Right renal pelvis (tissue), 4 donors: ENCODE measurements around the gene NOX5. TPM values are rescaled to one million over a fixed set of nuclear protein-coding genes. Genes with fewer than 3 reads are reported as not detected.

Experiments
- DNase-seq, 4 donors: peaks; one replicate each; pipeline ENCODE4 v3.0.0-alpha.2; 2013; ENCODE audit warnings: low read depth in 4 of 4, low spot score in 3 of 4, missing footprints in 1 of 4
- polyA plus RNA-seq, 4 donors: library from polyadenylated mRNA; unstranded; fragments of 120-200 nt; gene quantifications; one replicate each; pipeline ENCODE4 v1.2.1, GENCODE V29; 2013; ENCODE audit not compliant: insufficient read length in 4 of 4

Gene NOX5
- polyA plus RNA-seq, 4 donors: 0.48 to 0.89 (median 0.56) TPM

- no peak for DNase-seq
Measured at GRCh38 chr15:68990992-68991500, 23.4 kb upstream of the NOX5 start.

DNA sequence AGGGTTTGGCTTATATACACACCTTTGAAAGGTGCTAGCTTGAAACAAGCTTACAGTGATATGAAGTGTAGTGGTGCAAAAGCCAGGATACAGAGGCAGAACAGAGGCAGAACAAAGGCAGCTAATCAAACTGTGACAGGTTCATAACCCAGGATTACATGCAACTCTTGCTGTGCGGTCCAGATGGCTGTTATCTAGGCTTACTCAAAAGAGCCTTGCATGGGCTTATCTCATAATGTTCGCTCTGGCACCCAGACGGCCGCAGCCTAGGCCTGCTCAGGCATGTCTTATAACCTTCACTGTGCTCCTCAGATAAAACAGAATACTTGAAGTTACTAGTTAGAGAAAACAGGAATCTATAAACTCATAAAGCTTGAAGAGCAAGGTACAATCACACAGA, 22.8 kb upstream of the NOX5 start:
- DNase-seq: no peak

DNA sequence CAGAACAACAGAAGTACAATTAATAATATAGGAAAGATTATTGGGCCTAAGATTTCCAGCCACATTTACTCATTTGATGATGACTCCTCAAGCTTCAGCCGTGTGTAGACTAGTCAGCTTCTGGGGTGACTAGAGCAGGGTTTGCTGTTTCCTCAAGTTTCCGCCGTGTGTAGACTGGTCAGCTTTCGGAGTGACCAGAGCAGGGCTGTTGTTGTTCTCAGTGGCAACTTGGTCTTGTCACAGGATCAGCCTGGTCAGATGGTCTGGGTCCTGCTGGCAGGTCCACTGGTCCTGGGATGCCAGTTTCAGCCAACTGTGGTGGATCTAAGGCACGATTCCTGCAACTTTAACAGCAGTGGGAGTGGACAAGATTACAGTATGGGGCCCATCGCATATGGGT, 21.8 kb upstream of the NOX5 start:
- DNase-seq: no peak

- DNase-seq: no peak
Measured at GRCh38 chr15:68993276-68993675, 21.2 kb upstream of the NOX5 start.

- no peak for DNase-seq
Measured at GRCh38 chr15:68994149-68994548, 20.3 kb upstream of the NOX5 start.

DNA sequence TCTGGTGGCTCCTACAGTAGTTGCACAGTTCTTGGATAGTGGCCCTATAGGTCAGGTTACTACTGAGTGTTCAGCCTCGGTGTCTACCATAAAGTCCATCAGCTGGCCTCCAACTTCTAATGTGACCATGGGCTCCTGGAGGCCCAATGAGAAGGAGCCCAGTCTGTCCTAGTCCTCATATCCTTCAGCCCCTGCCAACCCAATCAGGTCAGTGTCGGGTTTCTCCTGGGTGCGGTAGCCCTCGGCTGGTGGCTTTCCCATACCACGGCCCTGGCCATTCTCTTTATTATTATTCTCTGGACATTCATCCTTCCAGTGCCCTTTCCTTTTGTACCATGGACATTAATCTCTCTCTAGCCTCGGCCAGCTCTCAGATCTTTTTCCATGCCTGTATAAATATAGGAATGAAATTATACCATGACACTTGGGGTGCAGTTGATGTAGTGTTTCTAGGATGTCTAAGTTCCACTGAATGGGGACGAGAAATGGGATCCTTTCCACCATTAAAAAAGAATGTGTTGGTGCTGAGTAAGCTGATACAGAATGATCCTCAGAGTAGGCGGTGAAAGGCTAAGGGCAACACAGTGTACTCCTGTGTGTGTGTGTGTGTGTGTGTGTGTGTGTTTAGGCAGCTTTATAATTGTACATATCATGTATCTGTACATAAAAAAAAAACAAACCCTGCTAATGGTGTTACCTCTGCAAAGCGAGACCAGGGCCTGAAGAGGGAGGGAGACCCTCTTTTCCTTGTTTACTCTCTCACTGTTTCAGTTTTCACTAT, 19.3 kb upstream of the NOX5 start:
- no peak for DNase-seq

GRCh38 chr15:68997050-68997449, 17.4 kb upstream of the NOX5 start:
- DNase-seq: no peak

DNA sequence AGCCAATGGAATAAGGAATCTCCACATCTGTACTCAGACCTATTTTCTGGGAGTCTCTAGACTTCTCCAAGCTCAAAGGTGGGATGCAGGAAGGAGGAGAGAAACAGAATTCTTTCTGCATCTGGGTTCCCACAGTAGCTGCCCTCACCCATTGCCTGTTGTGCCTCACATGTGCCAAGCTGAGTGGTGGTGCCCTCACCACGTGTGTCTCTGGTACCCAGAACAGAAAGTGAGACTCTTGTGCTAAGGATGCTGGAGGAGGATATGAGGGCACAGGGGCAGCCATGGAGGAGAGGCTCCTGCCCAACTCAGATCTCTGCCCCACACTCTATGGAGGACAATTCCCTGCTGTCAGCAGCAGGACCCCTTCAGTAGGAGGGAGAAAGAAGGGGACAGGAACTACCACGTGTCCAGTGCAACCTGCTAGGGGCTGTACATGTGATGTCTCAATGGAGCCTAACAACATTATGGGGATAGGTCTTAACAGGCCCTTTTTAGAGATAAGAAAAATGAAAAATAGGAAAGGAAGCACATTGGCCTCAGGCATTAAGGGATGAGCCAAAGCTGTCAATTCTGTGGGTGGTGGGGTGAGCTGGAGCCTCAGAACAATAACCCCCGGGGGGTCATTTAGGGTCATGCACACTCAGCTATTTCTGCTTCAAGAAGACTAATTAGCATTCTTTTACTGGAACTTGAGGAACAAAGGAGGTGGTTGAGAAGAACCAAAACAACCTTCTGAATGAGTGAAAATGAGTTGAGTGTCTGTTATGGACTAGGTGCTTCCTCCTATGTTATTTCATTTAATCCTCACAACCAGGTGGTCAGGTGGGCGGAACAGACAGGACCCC, 16.3 kb upstream of the NOX5 start:
- no peak for DNase-seq

- DNase-seq: no peak
Measured at GRCh38 chr15:68999091-68999490, 15.4 kb upstream of the NOX5 start.

GRCh38 chr15:69000091-69000490, 14.4 kb upstream of the NOX5 start:
- no peak for DNase-seq

DNA sequence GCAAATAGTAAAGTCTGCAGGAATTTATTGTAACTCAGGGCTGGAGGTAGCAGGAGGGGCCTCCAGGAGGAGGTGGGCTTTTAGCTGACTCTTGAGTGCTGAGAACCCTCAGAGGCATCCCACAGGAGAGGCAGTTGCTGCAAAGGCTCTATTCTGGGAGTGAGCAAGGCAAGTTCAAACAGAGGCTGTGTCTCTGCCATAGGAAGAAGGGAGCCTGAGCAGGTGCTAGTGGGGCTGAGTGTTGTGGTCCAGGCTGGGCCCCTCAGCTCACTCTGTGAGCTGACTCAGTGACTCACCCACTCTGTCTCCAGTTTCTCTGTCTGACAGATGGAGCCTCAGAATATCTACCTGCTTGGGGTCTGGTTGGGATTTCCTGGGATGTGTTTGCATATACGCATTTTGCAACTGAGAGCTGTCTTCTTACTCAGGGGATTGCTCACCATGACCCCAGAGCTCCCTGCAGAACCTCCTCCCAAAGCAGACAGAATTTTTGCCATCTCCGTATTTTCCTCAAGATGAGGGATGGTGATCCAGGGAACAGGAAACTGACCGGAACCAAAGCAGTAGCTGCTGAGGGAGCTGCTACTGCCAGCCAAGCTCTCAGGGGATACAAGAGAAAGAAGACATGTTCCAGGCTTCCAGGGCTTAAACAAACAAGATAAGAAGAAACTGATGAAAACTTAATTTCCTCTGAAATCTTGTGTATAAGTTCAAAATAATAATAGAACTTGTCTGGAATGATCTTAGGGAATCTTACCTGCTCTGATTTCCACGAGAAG, 13.6 kb upstream of the NOX5 start:
- no peak for DNase-seq

DNA sequence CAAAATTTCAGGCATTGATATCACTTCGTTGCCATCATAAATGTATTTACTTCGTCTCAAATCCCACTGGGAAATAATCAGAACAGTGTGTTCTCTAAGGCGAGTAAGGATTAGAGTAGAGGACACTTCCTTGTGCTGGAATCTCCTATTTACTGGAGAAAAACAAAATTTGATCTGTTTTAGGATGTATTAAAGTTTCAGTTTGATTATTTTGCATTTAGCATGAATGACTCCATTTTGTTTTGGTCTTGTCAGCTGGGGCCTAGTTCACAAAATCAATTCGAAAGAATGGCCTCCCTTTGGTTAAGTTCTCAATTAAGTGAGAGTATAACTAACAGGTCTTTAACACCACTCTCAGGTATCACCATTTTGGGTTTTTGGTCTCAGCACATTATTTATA, 11.7 kb upstream of the NOX5 start:
- no peak for DNase-seq

- DNase-seq: no peak
Measured at GRCh38 chr15:69004011-69004410, 10.5 kb upstream of the NOX5 start.

DNA sequence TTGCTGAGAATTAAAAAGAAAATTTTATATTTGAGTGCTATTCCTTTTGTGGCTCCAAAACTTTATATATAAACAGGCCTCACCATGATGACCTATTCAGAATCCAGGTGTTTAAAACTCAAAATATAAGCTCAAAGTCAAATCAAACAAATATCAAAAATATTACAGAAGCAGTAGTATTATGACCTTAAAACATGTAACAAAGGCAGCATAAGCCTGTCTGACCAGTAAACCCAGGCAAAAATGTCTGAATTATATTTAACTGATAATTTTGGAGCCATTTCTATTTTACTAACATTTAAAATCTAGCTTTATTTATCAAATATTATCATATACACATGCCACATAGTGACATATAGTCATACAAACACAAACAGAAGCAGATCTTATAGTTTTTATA, 6.4 kb upstream of the NOX5 start:
- no peak for DNase-seq

DNA sequence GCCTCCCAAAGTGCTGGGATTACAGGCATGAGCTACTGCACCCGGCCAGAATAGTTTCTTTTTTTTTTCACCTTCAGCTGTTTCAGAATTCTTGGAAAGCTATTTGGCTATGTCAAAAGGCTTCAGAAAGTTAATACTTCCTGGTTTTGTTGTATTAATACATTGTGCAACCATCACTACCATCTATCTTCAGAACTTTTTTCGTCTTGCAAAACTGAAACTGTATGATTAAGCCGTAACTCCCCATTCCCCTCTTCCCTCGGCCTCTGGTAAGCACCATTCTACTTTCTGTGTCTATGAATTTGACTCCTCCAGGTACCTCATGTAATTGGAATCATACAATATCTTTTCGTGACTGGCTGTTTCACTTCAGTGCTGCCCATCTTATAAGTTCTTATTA, 5.2 kb upstream of the NOX5 start:
- no peak for DNase-seq

- no peak for DNase-seq
Measured at GRCh38 chr15:69011641-69012040, 2.9 kb upstream of the NOX5 start.

GRCh38 chr15:69012761-69013364, 1.6 kb upstream of the NOX5 start:
- DNase-seq: no peak

DNA sequence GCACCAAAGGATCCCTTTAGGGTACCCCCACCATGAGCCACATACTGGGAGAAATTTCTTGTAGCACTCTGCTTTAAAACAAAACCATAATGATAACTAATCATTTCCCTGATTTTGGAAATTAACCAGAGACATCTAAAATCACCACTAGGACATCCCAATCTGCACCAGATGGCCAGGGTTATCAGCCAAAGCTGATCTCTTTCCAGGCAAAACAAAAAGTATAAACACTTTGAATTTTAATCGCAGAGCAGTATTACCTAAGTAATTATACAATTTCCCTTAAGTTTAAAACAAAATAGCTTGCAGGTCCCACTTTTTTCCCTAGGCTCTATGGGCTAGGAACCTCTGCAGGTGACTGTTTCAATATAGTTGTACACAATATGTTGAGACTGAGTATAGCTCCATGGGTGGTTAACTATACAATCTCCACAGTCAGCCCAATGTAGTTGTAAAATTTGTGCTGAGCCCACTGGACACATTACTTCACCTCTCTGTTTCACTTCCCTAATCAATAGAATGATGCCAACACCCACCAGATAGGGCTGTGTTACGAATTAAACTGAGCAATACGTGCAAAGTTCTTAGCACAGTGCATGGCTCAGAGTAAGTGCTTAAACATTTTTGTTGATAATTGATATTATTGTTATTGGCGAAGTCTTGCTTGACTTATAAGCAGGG, 629 bp upstream of the NOX5 start:
- DNase-seq: no peak

DNA sequence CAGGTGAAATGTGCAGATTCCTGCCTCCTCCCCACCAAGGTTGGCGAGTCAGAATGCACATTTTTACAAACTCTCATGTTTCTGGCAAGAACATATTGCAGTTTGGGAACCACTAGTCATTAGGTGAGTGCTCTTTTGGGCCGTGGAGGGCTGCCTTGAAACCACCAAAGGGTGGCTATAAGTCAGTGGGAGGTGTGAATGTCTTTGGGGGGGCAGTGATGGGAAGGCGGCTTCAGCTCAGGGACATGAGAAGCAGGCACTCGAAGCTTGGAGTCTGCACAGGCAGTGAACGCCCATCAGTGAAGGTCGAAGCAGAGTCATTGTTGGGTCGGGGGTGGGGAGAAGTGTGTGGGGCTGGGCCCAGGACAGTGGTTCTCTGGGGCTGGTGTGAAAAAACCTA, 1.1 kb downstream of the NOX5 start:
- no peak for DNase-seq

DNA sequence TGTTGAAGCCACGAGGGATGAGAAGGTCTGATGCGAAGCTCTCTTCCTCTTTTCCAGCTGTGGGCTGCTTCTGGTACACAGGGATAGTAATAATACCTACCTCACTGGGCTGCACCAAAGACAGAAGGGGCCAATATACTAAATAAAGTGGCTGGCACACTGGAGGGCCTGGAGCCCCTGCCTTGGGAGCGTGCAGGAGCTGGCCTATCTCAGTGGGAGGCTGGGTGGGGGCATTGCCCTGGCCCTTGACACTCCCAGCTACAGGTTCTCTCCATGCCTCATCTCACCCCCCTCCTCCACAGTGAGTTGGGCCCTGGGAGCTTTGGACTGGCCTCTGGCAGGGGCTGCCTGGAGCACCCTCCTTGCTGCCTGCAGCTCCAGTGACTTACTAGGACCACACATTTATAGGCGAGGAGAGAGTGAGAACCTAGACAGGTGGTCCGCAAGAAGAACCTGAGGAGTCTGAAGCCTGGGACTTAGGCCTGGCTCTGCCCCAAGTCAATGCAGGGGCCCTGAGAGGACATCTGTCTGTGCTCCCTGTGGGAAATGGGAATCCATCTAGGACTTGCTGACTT, 1.6 kb downstream of the NOX5 start:
- DNase-seq: no peak
